Measurements from ENCODE around the gene MYO16.

DNA sequence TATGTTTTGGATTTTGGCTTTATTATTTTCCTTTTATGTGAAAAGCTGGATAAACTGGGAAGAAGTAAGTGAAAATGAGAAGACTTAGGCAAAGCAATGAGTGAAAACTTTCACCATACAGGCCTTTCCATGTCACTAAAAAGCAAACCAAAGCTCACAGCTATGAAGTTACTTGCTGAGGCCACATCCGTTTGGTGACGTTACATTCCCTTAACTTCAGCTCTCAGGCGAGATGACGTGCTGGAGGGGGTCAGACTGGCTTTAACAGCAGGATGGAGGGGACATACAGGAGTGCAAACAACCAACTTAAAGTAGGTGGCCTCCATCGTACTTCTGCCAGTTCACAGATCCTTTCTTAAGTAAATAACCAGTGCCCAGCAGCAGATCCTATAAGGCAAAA, 522.3 kb downstream of the MYO16 start:
- TF ChIP-seq RAD21 (IDR thresholded peaks at IDR 0.05; ENCODE audit: low read length) (no peak), FOS (IDR thresholded peaks at IDR 0.05; ENCODE audit: low read depth, low read length) (no peak), POLR2A (IDR thresholded peaks at IDR 0.05; ENCODE audit: low read depth, low read length) (no peak), CEBPB (IDR thresholded peaks at IDR 0.05; ENCODE audit: low read depth, low read length) (no peak)
- TF ChIP-seq, protein P1, sequence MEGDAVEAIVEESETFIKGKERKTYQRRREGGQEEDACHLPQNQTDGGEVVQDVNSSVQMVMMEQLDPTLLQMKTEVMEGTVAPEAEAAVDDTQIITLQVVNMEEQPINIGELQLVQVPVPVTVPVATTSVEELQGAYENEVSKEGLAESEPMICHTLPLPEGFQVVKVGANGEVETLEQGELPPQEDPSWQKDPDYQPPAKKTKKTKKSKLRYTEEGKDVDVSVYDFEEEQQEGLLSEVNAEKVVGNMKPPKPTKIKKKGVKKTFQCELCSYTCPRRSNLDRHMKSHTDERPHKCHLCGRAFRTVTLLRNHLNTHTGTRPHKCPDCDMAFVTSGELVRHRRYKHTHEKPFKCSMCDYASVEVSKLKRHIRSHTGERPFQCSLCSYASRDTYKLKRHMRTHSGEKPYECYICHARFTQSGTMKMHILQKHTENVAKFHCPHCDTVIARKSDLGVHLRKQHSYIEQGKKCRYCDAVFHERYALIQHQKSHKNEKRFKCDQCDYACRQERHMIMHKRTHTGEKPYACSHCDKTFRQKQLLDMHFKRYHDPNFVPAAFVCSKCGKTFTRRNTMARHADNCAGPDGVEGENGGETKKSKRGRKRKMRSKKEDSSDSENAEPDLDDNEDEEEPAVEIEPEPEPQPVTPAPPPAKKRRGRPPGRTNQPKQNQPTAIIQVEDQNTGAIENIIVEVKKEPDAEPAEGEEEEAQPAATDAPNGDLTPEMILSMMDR (conservative IDR thresholded peaks at IDR 0.05; ENCODE audit: low read depth, low read length): no peak
- TF ChIP-seq, protein P2, sequence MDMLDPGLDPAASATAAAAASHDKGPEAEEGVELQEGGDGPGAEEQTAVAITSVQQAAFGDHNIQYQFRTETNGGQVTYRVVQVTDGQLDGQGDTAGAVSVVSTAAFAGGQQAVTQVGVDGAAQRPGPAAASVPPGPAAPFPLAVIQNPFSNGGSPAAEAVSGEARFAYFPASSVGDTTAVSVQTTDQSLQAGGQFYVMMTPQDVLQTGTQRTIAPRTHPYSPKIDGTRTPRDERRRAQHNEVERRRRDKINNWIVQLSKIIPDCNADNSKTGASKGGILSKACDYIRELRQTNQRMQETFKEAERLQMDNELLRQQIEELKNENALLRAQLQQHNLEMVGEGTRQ (IDR thresholded peaks at IDR 0.05; ENCODE audit: low read depth, low read length): no peak
